ENCODE results near the gene ZBTB47. TPM values are rescaled to one million over a fixed set of nuclear protein-coding genes. Genes with fewer than 3 reads are reported as not detected.

ZBTB47 gene
- total RNA-seq, 2 donors from 2014 or later, result 83.8 to 109 TPM

Other genes with a start within 250 kb of the ZBTB47 start
- not detected for gene LYZL4, start 243.1 kb upstream of the ZBTB47 start, total RNA-seq
- 1 to 10 TPM; 1.3 to 2.2 TPM for gene VIPR1, start 151.1 kb upstream of the ZBTB47 start, total RNA-seq
- 10 to 100 TPM; 43.8 to 47.0 TPM for gene SEC22C, start 71.7 kb upstream of the ZBTB47 start, total RNA-seq
- gene SS18L2, start 62.8 kb upstream of the ZBTB47 start, total RNA-seq, result 10 to 100 TPM; 15.4 to 16.8 TPM
- 10 to 100 TPM; 75.2 to 78.0 TPM for gene NKTR, start 53.0 kb upstream of the ZBTB47 start, total RNA-seq
- not detected for gene KLHL40, start 31.8 kb downstream of the ZBTB47 start, total RNA-seq
- 1 to 10 TPM in 1 of 2 donors, under 1 TPM in 1; 0.65 to 1.0 TPM for gene HHATL, start 49.1 kb downstream of the ZBTB47 start, total RNA-seq
- 1 to 10 TPM; 1.4 to 2.7 TPM for gene CCDC13, start 119.6 kb downstream of the ZBTB47 start, total RNA-seq
- 100 to 1,000 TPM; 163 to 204 TPM for gene HIGD1A, start 150.8 kb downstream of the ZBTB47 start, total RNA-seq
- gene ACKR2, start 155.7 kb downstream of the ZBTB47 start, total RNA-seq, result 10 to 100 TPM; 17.0 to 20.6 TPM
- under 1 TPM; 0.10 to 0.14 TPM for gene CYP8B1, start 222.2 kb downstream of the ZBTB47 start, total RNA-seq

Data from posterior vena cava (tissue), 2 donors.